LoVo (cell line): Measurements from ENCODE around the gene OPN3.

Experiments
- DNase-seq: peaks from one replicate; pipeline ENCODE4 v3.0.0-alpha.2; 2016; ENCODE audit warnings: low spot score

Gene OPN3

DNA sequence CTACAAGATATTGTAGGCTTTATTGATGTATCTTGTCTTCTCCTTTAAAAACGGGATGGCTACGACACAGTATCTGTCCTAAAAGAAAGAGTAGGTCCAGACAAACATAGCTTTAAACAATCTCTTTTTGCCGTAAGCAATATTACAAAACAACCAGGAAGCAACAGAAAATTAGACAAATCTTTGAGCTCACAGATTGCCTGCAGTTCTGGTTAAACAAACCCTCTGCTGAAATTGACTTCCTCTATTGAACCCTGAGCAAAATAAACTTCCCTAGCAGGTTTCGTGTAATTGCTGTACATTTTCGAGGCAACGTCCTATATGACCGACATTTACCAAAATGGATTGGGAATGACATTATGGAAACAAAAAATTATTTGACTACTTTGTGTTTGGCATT is 50.6 kb downstream of the OPN3 start:
- no peak for DNase-seq

DNA sequence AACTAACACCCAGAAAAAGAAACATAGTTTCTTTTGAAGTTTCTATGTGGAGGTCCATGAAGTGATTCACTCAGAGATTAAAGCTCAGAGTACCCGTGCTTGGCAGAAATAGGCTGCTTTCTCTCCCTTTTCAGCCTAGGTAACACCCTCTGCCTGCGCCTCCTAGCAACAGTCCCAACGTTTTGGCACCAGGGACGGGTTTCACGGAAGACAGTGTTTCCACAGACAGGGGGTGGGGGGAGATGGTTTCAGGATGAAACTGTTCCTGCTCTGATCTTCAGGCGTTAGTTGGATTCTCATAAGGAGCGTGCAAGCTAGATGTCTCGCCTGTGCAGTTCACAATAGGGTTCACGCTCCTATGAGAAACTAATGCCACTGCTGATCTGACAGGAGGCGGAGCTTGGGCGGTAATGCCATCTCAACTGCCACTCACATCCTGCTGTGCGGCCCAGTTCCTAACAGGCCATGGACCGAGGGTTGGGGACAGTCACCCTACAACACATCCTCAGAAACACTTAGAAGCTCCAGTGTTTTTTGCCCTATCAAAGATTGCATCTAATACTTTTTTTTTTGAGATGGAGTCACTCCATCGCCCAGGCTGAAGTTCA is 53.2 kb downstream of the OPN3 start:
- no peak for DNase-seq

DNA sequence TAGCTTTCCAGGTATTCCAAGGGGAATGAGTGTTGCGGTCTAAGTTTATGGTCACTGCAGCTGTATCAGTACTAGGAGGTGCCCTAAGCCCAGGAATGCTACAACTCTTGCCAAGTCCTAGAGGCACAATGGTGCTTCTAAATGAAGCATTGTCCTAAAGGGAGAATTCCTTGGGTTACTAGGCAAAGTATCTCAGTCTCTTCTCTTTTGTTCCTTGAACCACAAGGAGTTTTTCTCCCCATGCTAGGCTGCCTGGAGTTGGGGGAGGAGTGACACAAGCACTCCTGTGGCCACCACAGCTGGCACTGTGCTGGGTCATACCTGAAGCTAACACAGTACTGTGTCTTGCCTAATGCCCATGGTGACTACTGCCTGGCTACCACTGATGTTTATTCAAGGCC is 57.2 kb downstream of the OPN3 start:
- no peak for DNase-seq

DNA sequence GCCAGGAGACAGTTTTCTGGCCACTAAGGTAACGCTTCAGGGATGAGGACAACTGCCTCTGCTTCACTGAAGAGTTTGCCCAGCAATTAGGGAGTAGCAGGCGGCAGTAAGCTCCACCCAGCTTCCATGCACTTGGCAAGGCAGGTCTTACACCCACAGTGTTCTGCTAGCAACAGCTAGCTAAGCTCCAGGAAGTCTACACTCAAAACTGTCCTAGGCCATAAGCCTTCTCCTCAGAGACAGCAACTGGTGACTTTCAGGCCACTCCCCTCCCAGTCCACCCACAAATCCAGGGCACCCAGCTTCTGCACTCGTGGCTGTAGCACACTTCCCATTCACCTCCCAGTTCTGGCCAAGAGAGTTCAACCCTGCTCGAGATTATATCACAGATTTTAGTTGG is 60.7 kb downstream of the OPN3 start:
- DNase-seq, result no peak

DNA sequence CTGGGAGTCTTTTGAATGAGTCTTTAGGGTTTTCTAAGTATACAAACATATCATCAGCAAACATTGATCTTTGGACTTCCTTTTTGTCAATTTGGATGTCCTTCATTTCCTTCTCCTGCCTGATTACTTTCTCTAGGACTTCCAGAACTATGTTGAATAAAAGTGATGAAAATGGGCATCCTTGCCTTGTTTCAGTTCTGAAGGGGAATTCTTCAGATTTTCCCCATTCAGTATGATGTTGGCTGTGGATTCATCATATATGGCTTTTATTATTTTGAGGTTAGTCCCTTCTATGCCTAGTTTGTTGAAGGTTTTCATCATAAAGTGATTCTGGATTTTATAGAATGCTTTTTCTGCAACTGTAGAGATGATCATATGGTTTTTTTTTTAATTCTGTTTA is 66.0 kb downstream of the OPN3 start:
- no peak for DNase-seq

DNA sequence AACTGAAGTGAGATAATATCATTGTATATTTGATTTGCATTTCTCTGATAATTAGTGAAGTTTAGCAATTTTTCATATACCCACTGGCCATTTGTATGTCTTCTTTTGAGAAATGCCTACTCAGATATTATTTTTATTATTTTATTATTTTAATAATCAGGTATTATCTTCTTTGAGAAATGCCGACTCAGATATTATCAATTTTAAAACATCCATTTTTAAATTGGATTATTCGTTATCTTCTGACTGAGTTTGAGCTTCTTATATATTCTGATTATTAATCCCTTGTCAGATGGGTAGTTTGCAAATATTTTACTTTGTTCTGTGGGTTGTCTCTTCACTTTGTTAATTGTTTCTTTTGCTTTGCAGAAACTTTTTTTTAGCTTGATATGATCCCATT is 70.3 kb downstream of the OPN3 start:
- no peak for DNase-seq

DNA sequence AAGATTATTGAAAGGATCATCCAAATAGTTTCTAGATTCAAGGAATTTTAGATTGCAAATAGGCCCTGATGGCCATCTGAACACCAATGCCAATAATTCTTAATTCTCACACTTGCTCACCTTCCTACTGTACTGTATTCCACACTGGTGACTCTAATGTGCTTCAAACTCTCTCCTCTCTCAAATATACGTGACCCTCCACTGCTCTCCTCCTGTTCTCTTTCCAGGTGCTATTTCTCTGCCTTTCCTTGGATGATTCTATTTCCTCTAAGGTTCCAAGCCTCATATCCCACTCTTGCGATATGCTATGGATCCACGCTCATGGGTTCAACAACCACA is 79.4 kb downstream of the OPN3 start:
- DNase-seq, result no peak

DNA sequence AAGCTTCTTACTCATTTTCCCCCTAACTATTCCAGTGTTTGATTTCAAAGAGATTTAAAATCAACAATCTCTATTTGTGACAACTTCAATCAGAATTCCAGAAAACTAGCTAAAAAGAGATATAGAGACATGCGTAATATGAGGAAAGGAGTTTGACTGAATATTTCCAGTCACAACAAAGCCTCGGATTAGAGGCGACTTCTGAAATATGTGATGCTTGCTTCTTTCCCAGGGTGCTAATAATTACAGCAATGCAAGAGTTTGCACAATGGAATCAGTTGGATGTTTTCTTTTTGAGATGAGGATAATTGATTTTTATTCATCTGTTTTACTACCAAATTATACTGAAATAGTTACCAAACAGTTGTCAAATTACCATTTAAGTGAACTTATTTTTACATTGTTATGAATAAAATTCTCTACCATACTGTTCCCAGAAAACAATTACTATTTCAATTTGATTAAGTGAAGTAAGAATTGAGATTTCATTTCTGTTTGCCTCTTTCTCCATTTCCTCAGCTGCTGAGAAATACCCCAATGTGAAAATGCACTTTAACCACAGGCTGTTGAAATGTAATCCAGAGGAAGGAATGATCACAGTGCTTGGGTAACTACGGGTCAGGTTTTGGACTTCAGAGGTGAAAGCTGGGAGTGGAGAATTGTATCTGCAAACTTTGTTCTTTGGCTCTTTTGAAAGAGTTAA is 79.9 kb downstream of the OPN3 start:
- DNase-seq, result no peak

DNA sequence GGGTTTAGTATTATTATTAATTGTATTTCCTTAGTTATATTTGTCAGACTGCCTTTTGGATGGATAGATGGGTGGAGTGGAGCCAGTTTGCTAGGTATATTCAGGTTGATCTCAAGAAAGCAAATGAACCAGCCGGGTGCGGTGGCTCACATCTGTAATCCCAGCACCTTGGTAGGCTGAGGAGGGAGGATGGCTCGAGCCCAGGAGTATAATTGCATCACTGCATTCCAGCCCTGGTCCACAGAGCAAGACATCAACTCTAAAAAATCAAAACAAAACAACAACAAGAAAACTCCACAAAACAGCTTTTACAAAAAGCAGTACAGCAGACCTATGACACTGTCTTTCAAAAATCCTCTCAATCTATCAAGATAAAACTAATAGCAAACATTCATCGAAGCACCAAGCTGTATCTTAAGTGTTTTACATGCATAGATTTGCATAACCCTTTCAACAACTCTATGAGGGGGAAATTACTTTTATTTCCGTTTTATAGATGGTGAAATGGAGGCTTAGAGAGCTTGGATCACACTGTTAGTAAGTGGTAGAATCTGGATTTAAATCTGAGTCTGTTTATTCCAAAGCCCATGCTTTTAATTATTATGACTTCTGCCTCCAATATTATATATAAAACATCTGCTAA is 82.5 kb downstream of the OPN3 start:
- no peak for DNase-seq

DNA sequence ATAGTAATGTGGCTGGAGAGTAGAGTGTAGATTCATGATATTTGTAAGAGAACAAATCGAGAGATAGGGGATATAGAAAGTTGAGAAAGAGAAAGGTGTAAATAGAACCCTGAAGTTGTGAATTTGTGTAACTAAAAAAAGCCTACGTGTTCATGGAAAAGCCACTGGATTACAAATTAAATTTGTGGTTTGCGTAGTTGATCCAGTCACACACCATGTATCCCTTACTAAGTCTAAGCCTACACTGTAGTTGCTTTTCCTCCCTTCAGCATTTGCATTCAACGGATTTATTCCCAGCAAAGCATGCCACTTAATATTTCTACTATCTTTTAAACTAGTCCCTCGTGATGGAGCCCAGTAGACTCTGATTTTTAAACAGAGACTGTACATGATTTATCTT is 83.1 kb downstream of the OPN3 start:
- no peak for DNase-seq

DNA sequence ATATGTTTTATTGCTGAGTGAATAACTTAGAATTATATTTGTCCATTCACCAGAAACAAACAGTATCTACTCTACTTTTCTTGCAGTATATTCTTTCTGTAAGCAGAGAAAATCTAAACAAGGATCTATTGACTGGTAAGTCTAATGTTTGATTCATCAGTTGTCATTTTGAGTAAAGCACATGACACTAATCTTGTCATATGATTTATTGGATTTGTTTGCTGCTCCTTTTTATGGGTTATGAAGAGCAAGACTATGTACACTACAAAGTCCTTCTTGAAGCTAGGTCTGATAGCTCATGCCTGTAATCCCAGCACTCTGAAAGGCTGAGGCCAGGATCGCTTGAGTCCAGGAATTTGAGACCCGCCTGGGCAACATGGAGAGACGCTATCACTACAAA is 84.6 kb downstream of the OPN3 start:
- no peak for DNase-seq

DNA sequence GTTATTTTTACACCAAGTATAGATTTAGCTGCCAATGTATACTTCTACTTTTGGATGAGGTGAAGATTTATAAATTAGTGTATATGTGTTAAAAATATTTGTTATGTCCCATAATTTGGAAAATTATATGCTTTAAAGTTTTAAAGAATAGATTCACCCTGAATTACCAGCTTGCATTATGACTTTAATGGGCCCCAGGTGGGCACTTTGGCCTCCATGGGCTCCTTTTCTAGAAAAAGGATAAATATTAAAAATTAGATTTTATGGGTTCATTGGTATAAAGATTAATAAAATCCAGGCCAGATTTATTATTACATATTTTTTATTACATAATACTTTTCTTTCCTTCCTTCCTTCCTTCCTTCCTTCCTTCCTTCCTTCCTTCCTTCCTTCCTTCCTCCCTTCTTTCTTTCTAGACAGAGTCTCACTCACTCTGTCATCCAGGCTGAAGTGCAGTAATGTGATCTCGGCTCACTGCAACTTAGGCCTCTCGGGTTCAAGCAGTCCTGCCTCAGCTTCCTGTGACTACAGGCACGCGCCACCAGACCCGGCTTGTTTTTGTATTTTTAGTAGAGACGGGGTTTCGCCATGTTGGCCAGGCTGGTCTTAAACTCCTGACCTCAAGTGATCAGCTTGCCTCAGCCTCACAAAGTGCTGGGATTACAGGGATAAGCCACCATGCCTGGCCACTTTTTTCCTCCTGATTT is 86.1 kb downstream of the OPN3 start:
- DNase-seq, result no peak

DNA sequence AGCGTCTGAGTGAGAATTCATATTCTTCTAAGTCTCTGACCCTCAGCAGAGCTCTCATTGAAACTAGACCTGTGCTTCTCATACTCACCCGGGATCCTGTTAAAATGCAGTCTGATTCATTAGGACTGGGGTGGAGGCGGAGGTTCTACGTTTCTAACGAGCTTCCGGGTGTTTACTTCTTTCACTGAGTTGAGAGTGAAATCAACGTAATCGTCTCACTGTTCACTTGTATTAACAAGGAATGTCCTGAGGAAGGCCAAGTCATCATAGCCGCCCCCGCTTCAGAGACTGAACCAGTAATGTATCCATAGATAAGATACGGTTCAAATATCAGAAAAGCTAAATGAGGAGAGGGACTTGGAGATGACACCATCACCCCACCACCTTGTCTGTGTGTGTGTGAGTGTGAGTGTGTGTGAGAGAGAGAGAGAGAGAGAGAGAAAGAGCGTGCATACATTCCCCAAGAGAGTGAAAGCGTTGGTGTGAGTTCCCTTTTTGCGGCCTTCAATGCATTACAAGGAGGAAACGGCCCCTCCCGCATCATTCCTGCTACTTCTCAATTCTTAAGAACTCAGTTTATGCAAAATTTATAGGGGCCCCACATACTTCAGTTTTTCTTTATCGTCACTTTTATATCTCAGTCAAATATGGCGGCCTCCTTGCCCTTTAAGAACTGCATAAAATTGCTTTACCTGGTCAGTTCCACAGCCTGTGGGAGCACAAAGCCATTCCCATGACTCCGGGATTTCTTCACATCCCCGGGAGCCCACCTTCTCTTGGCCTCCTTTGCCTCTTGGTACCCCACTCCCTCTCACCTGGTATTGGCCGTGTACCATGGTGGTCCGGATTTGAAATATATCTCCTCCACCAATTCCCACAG is 88.2 kb downstream of the OPN3 start:
- no peak for DNase-seq

DNA sequence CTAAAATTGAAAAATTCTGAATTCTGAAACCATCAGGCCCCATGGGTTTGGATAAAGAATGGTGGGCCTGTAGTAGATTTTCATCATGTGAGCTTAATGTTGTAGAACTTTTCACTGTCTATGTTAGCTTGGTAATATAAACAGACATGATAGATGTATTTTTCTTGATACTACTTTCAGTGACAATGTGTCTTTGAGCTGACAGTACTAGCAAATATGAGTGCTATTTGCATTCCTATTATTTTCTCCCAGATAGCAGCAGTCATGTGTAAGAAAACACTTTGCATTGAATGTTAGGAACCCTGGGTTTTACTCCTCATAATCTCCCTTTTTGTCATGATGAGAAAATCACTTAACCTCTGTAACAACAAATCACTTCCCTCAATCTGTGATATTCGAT is 89.9 kb downstream of the OPN3 start:
- DNase-seq, result no peak

DNA sequence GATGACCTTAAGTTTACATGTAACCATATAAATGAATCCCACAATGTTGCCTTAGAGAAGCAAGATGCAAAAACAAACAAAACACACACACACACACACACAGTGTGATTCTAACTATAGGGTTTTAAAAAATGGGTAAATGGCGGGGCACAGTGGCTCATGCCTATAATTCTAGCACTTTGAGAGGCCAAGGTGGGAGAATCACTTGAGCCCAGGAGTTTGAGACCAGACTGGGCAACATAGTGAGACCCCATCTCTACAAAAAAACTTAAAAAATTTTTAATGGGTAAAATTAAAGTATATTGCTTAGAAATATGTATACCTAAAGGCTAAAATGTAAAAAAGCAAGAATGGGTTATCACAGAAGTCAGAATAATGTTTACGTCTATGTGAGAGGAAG is 92.2 kb downstream of the OPN3 start:
- DNase-seq, result no peak
